Measurements from ENCODE around the gene IQGAP2. TPM values are rescaled to one million over a fixed set of nuclear protein-coding genes. Genes with fewer than 3 reads are reported as not detected.

The IQGAP2 gene
- total and polyA plus RNA-seq, 9 of the 15 experiments (the other 6 are each of a cell fraction or from before 2014, with no cell fraction given): 8.7 to 23.2 (median 17.4) TPM

- Histone ChIP-seq H3K4me1 (replicated peaks in 1 of 2; ENCODE audit: control insufficient read depth in 2 of 2, insufficient read depth in 2 of 2, low read length in 2 of 2) (peaks cover 3 to 15% of the 10 kb centered on the region in 2 experiments; a peak in 4 of 5 replicates), H4K20me1 (replicated peaks; ENCODE audit: control insufficient read depth, insufficient read depth, low read length) (no peaks in the 10 kb centered on the region), H3K27me3 (ENCODE audit: control insufficient read depth in 2 of 2, insufficient read depth in 2 of 2, low read length in 2 of 2) (no peaks in the 10 kb centered on the region), H3K4me2 (ENCODE audit: insufficient read depth, low read length) (no peak overlapping the region), H3K4me3 (no peak overlapping the region), H3K9ac (ENCODE audit: insufficient read depth in 1 of 2, low read depth in 2 of 2, low read length in 2 of 2) (no peak overlapping the region), H2AFZ (ENCODE audit: low read depth, low read length) (no peak overlapping the region), H3K9me1 (ENCODE audit: control insufficient read depth, insufficient read depth, low read length) (no peaks in the 10 kb centered on the region), H3K79me2 (ENCODE audit: control insufficient read depth, insufficient read depth, low read length) (no peaks in the 10 kb centered on the region), H3K27ac (ENCODE audit: extremely low read depth, low read depth, low read length) (no peak overlapping the region), H3K36me3 (ENCODE audit: control insufficient read depth, insufficient read depth, low read length) (no peaks in the 10 kb centered on the region), H3K9me3 (replicated peaks; ENCODE audit: control insufficient read depth, insufficient read depth, low read depth, low read length) (no peaks in the 10 kb centered on the region)
- FAIRE-seq (no peak), DNase-seq (ENCODE audit: extremely low read depth in 1 of 4, low spot score in 3 of 4) (no peak), ATAC-seq (no peak)
- TF ChIP-seq HNRNPL (IDR thresholded peaks at IDR 0.05; ENCODE audit: low read depth, low read length) (no peak), NR2C2 (CRISPR knock-in tag; IDR thresholded peaks at IDR 0.05) (no peak), NR2C2 (tag; IDR thresholded peaks at IDR 0.05) (no peak), THRAP3 (IDR thresholded peaks at IDR 0.05; ENCODE audit: borderline replicate concordance) (no peak)
- intact Hi-C loops (cut with micrococcal nuclease): no loop called here
- WGBS (ENCODE audit: insufficient coverage, low coverage, missing lambda C conversion rate): 68% methylated on average over 7 of the region's 7 CpGs
- ChIA-PET POLR2A (no interaction called here), CTCF (ENCODE audit: low intra/inter-chr PET ratio) (no interaction called here)
- in situ Hi-C loops (cut with MboI): no loop called here
- BruUV-seq (replicated peaks): no TSS peak
Measured at GRCh38 chr5:76579166-76579937, 176.3 kb downstream of the IQGAP2 start.

GRCh38 chr5:76580981-76581380, 177.9 kb downstream of the IQGAP2 start:
- Histone ChIP-seq H4K20me1 (replicated peaks; ENCODE audit: control insufficient read depth, insufficient read depth, low read length) (no peaks in the 10 kb centered on the region), H3K27me3 (ENCODE audit: control insufficient read depth in 2 of 2, insufficient read depth in 2 of 2, low read length in 2 of 2) (no peaks in the 10 kb centered on the region), H3K9ac (ENCODE audit: insufficient read depth in 1 of 2, low read depth in 2 of 2, low read length in 2 of 2) (no peak overlapping the region), H3K79me2 (ENCODE audit: control insufficient read depth, insufficient read depth, low read length) (no peaks in the 10 kb centered on the region), H3K4me2 (ENCODE audit: insufficient read depth, low read length) (no peak overlapping the region), H2AFZ (ENCODE audit: low read depth, low read length) (no peak overlapping the region), H3K9me1 (ENCODE audit: control insufficient read depth, insufficient read depth, low read length) (no peaks in the 10 kb centered on the region), H3K4me1 (replicated peaks in 1 of 2; ENCODE audit: control insufficient read depth in 2 of 2, insufficient read depth in 2 of 2, low read length in 2 of 2) (peaks cover 3 to 15% of the 10 kb centered on the region in 2 experiments; a peak in 4 of 5 replicates), H3K36me3 (ENCODE audit: control insufficient read depth, insufficient read depth, low read length) (no peaks in the 10 kb centered on the region), H3K27ac (ENCODE audit: extremely low read depth, low read depth, low read length) (no peak overlapping the region), H3K4me3 (no peak overlapping the region), H3K9me3 (replicated peaks; ENCODE audit: control insufficient read depth, insufficient read depth, low read depth, low read length) (no peaks in the 10 kb centered on the region)
- no peak for DNase-seq (ENCODE audit: extremely low read depth in 1 of 4, low spot score in 3 of 4)
- no peak for ATAC-seq
- BruUV-seq (replicated peaks): no TSS peak
- CTCF ChIA-PET (ENCODE audit: low intra/inter-chr PET ratio): no interaction called here
- no peak for TF ChIP-seq TCFL5 (CRISPR knock-in tag; conservative IDR thresholded peaks at IDR 0.05)
- TF ChIP-seq ZNF280B (CRISPR knock-in tag; IDR thresholded peaks at IDR 0.05): no peak
- no peak for FAIRE-seq
- in situ Hi-C loops (cut with MboI) (no loop called here), intact Hi-C loops (cut with micrococcal nuclease) (no loop called here)
- 57% methylated on average over 3 of the region's 3 CpGs for WGBS (ENCODE audit: insufficient coverage, low coverage, missing lambda C conversion rate)
- POLR2A ChIA-PET: interaction anchor here (0.8 to 1.4 kb wide), 3 partner anchors 34 to 178 kb away, joined by 3 read pairs; no protein-coding TSS in a partner anchor
